ENCODE measurements around the gene CCR7.

Gene CCR7

DNA sequence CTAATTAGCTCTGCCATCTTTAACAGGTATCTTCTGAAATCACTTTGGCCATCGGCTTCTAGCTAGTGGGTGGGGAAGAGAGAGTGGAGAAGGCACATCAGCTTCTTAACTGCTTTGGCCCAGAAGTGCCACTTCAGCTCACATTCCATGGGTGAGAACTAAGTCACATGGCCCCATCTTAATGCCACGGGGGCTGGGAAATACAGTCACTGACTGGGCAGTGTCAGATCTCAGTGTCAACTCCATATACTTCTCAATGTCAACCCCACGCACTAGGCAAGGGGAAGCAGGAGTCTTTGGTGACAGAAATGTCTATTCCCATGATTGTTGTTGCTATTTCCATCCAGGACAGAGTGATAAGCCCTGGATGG is 29.4 kb downstream of the CCR7 start:
- H2AFZ ChIP-seq: no peak overlapping the region

DNA sequence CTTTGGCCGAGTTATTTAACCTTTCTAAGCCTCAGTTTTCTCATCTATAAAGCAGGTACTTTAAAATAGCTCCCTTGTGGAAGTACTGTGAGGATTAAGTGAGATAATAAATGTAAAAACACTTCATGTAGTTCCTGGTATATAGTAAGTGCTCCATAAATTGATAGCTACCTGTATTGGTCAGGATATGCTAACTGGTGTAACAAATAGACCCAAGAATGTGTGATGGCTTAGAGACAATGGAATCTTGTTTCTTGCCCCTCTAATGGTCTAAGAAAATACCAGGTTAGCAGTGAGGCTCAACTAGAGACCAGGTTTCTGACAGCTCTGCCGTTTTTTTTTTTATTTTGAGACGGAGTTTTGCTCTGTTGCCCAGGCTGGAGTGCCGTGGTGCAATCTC is 29.8 kb downstream of the CCR7 start:
- H3K9ac ChIP-seq: no peak overlapping the region
- H3K79me2 ChIP-seq: no peaks in the 10 kb centered on the region
- H3K27me3 ChIP-seq (ENCODE audit: control insufficient read depth, insufficient read depth, low read length): no peaks in the 10 kb centered on the region
- H3K9me3 ChIP-seq (ENCODE audit: control insufficient read depth, low read length): no peaks in the 10 kb centered on the region
- no peak overlapping the region for H2AFZ ChIP-seq
- peak overlapping the region; percentile 69 for H3K27ac ChIP-seq
- H3K4me1 ChIP-seq: peaks cover 3% of the 10 kb centered on the region
- no peak overlapping the region for H3K4me2 ChIP-seq (ENCODE audit: low read length)
- TF ChIP-seq, protein P1, sequence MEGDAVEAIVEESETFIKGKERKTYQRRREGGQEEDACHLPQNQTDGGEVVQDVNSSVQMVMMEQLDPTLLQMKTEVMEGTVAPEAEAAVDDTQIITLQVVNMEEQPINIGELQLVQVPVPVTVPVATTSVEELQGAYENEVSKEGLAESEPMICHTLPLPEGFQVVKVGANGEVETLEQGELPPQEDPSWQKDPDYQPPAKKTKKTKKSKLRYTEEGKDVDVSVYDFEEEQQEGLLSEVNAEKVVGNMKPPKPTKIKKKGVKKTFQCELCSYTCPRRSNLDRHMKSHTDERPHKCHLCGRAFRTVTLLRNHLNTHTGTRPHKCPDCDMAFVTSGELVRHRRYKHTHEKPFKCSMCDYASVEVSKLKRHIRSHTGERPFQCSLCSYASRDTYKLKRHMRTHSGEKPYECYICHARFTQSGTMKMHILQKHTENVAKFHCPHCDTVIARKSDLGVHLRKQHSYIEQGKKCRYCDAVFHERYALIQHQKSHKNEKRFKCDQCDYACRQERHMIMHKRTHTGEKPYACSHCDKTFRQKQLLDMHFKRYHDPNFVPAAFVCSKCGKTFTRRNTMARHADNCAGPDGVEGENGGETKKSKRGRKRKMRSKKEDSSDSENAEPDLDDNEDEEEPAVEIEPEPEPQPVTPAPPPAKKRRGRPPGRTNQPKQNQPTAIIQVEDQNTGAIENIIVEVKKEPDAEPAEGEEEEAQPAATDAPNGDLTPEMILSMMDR (IDR thresholded peaks at IDR 0.05): no peak
- H3K4me3 ChIP-seq (ENCODE audit: low read depth, low read length): no peak overlapping the region
- no peaks in the 10 kb centered on the region for H3K36me3 ChIP-seq (ENCODE audit: control insufficient read depth, insufficient read depth, low read length)

More for the DNA sequence above, 29.4 kb downstream of the CCR7 start:
- TF ChIP-seq, protein P1 (IDR thresholded peaks at IDR 0.05): no peak
- peak overlapping the region; percentile 69 for H3K27ac ChIP-seq
- no peak overlapping the region for H3K4me3 ChIP-seq (ENCODE audit: low read depth, low read length)
- H3K9me3 ChIP-seq (ENCODE audit: control insufficient read depth, low read length): no peaks in the 10 kb centered on the region
- no peaks in the 10 kb centered on the region for H3K36me3 ChIP-seq (ENCODE audit: control insufficient read depth, insufficient read depth, low read length)
- no peaks in the 10 kb centered on the region for H3K79me2 ChIP-seq
- peaks cover 3% of the 10 kb centered on the region for H3K4me1 ChIP-seq
- no peak overlapping the region for H3K9ac ChIP-seq
- H3K4me2 ChIP-seq (ENCODE audit: low read length): no peak overlapping the region
- H3K27me3 ChIP-seq (ENCODE audit: control insufficient read depth, insufficient read depth, low read length): no peaks in the 10 kb centered on the region

DNA sequence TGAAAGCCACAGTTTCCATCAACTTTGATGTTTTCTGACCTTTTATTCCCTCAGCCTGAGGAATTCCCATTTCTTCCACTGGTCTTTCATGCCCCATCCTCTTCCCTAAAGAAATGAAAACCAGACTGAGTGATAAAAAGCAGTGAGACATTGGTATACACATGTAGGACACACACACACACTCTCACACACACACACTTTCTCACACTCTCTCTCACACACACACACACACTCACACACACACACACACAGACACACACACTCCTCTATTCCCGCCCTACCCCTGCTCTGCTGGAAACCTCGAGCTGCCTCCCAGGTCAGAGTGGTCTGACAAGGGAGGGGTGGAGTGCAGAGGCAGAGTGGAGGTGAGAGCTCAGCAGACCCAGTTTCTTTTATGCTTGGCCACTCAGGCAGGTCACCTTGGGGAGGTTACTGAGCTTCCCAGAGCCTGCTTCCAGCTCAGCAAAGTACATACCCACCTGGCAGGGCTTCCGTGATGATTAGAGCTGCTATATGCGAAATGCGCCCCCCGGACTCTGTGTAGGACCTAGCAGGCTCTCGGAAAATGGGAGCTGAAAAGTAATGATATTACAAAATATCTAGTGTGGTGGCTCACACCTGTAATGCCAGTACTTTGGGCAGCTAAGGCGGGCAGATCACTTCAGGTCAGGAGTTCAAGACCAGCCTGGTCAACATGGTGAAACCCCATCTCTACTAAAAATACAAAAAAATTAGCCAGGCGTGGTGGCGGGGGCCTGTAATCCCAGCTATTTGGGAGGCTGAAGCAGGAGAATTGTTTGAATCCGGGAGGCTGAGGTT is 30.7 kb downstream of the CCR7 start:
- H3K36me3 ChIP-seq (ENCODE audit: control insufficient read depth, insufficient read depth, low read length): no peaks in the 10 kb centered on the region
- TF ChIP-seq, protein P1 (IDR thresholded peaks at IDR 0.05): no peak
- H3K4me3 ChIP-seq (ENCODE audit: low read depth, low read length): no peak overlapping the region
- H3K9me3 ChIP-seq (ENCODE audit: control insufficient read depth, low read length): no peaks in the 10 kb centered on the region
- peak overlapping the region; percentile 36 for H3K27ac ChIP-seq
- H3K27me3 ChIP-seq (ENCODE audit: control insufficient read depth, insufficient read depth, low read length): no peaks in the 10 kb centered on the region
- H3K4me2 ChIP-seq (ENCODE audit: low read length): no peak overlapping the region
- H3K79me2 ChIP-seq: no peaks in the 10 kb centered on the region
- H2AFZ ChIP-seq: no peak overlapping the region
- H3K4me1 ChIP-seq: peaks cover 3% of the 10 kb centered on the region
- no peak overlapping the region for H3K9ac ChIP-seq

DNA sequence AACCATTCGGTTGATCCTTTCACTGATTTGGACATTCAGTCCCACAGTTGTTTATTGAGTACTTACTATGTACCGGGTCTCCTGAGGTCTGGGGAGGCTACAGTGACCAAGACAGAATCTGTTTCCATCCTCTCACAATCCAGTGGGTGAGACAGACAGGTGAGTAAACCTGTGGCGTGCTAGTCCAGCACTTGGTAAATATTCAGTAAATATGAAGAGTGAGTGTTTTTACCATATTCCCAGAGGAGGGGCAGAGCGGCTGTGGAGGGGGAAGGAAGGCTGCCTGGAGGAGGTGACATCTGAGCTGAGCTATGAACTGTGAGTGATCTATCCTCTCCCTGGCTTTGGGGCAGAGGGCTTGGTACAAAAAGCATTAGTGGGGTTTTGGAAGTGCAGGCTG is 31.4 kb downstream of the CCR7 start:
- Histone ChIP-seq H3K79me2 (no peaks in the 10 kb centered on the region), H3K4me3 (ENCODE audit: low read depth, low read length) (no peak overlapping the region), H3K27ac (peak overlapping the region; percentile 36), H3K36me3 (ENCODE audit: control insufficient read depth, insufficient read depth, low read length) (no peaks in the 10 kb centered on the region), H3K4me2 (ENCODE audit: low read length) (no peak overlapping the region), H3K9me3 (ENCODE audit: control insufficient read depth, low read length) (no peaks in the 10 kb centered on the region), H3K4me1 (peaks cover 3% of the 10 kb centered on the region), H3K27me3 (ENCODE audit: control insufficient read depth, insufficient read depth, low read length) (no peaks in the 10 kb centered on the region), H2AFZ (no peak overlapping the region), H3K9ac (no peak overlapping the region)
- TF ChIP-seq, protein P1 (IDR thresholded peaks at IDR 0.05): no peak

Measured in parathyroid adenoma (tissue), 2 donors.